ENCODE results near the gene RNF13.

The RNF13 gene

DNA sequence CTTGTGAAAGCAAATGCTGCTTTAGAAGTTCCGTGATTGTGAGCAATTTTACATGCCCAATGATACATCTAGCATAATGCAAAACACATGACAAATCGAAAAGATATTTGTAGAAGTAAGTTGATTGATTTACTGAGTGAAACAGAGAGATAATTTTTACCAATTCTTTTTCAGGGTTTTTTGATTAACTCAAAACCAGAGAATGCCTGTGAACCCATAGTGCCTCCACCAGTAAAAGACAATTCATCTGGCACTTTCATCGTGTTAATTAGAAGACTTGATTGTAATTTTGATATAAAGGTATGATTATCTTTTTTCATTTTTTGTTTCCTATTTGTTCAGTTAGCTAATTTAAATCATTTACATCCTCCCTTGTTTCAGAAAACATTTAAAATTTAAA lies 58.8 kb downstream of the RNF13 start:
- ATAC-seq = no peak
- TF ChIP-seq, protein P1, sequence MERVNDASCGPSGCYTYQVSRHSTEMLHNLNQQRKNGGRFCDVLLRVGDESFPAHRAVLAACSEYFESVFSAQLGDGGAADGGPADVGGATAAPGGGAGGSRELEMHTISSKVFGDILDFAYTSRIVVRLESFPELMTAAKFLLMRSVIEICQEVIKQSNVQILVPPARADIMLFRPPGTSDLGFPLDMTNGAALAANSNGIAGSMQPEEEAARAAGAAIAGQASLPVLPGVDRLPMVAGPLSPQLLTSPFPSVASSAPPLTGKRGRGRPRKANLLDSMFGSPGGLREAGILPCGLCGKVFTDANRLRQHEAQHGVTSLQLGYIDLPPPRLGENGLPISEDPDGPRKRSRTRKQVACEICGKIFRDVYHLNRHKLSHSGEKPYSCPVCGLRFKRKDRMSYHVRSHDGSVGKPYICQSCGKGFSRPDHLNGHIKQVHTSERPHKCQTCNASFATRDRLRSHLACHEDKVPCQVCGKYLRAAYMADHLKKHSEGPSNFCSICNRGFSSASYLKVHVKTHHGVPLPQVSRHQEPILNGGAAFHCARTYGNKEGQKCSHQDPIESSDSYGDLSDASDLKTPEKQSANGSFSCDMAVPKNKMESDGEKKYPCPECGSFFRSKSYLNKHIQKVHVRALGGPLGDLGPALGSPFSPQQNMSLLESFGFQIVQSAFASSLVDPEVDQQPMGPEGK (CRISPR knock-in tag; IDR thresholded peaks at IDR 0.05; ENCODE audit: borderline replicate concordance) = no peak
- no peak for TF ChIP-seq ZNF565 (CRISPR knock-in tag; conservative IDR thresholded peaks at IDR 0.05; ENCODE audit: low read depth)
- TF ChIP-seq ARNTL (CRISPR knock-in tag; IDR thresholded peaks at IDR 0.05; ENCODE audit: borderline replicate concordance, low read depth) = no peak

DNA sequence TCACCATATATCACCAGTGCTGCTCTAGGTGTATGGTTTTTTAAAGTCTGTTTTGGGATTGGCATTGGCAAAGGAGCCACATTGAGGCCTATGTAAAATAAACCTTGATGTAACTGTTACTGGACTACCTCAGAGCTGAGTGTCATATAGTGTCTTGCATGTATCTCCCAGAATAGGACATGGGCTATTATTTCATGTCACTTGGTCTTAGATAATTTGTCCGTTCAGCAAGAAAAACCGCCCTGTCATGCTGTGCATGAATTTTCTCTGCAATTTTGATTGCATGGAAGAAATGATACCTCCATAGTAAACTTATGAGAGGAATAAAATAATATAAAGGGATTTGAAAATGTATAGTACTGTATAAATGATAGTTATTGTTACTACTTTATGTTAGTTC lies 59.6 kb downstream of the RNF13 start:
- TF ChIP-seq OSR1 (CRISPR knock-in tag; IDR thresholded peaks at IDR 0.05) (no peak), SNAI2 (CRISPR knock-in tag; IDR thresholded peaks at IDR 0.05) (no peak), ESRRG (CRISPR knock-in tag; IDR thresholded peaks at IDR 0.05) (no peak), ARNTL (CRISPR knock-in tag; IDR thresholded peaks at IDR 0.05; ENCODE audit: borderline replicate concordance, low read depth) (no peak), PPARA (CRISPR knock-in tag; IDR thresholded peaks at IDR 0.05; ENCODE audit: borderline replicate concordance) (no peak), TCF4 (CRISPR knock-in tag; IDR thresholded peaks at IDR 0.05; ENCODE audit: borderline replicate concordance) (no peak), ZFP3 (CRISPR knock-in tag; IDR thresholded peaks at IDR 0.05) (no peak), ZFP30 (CRISPR knock-in tag; IDR thresholded peaks at IDR 0.05) (no peak), BACH2 (CRISPR knock-in tag; IDR thresholded peaks at IDR 0.05; ENCODE audit: borderline replicate concordance) (no peak), CSDC2 (CRISPR knock-in tag; IDR thresholded peaks at IDR 0.05) (no peak), ZNF8 (CRISPR knock-in tag; IDR thresholded peaks at IDR 0.05) (no peak)
- TF ChIP-seq, protein P2, sequence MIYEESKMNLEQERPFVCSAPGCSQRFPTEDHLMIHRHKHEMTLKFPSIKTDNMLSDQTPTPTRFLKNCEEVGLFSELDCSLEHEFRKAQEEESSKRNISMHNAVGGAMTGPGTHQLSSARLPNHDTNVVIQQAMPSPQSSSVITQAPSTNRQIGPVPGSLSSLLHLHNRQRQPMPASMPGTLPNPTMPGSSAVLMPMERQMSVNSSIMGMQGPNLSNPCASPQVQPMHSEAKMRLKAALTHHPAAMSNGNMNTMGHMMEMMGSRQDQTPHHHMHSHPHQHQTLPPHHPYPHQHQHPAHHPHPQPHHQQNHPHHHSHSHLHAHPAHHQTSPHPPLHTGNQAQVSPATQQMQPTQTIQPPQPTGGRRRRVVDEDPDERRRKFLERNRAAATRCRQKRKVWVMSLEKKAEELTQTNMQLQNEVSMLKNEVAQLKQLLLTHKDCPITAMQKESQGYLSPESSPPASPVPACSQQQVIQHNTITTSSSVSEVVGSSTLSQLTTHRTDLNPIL (CRISPR knock-in tag; IDR thresholded peaks at IDR 0.05; ENCODE audit: low read depth) = no peak
- TF ChIP-seq, protein P1 (CRISPR knock-in tag; IDR thresholded peaks at IDR 0.05; ENCODE audit: borderline replicate concordance) = no peak

DNA sequence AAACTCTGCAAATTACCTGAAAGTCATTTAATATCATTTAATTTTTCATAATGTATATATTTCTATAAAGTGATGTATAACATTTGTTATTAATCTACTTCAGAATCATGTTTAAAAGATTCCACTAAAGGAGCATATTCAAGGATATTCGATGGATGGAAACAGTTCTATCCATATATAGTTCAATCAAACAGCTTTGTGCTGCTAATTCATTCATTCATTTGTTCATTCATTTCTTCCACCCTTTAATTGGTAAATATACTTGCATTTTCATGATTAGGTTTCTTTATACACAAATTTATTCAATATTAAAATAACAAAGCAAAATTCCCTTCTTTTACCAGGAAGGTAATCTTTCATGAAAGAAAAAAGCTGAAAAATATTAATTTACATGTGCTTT lies 64.7 kb downstream of the RNF13 start:
- TF ChIP-seq, protein P3, sequence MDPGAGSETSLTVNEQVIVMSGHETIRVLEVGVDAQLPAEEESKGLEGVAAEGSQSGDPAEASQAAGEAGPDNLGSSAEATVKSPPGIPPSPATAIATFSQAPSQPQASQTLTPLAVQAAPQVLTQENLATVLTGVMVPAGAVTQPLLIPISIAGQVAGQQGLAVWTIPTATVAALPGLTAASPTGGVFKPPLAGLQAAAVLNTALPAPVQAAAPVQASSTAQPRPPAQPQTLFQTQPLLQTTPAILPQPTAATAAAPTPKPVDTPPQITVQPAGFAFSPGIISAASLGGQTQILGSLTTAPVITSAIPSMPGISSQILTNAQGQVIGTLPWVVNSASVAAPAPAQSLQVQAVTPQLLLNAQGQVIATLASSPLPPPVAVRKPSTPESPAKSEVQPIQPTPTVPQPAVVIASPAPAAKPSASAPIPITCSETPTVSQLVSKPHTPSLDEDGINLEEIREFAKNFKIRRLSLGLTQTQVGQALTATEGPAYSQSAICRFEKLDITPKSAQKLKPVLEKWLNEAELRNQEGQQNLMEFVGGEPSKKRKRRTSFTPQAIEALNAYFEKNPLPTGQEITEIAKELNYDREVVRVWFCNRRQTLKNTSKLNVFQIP (CRISPR knock-in tag; IDR thresholded peaks at IDR 0.05; ENCODE audit: borderline replicate concordance, low read depth) = no peak
- TF ChIP-seq OSR1 (CRISPR knock-in tag; IDR thresholded peaks at IDR 0.05) = no peak
- TF ChIP-seq ZNF565 (CRISPR knock-in tag; conservative IDR thresholded peaks at IDR 0.05; ENCODE audit: low read depth) = no peak
- TF ChIP-seq, protein P4, sequence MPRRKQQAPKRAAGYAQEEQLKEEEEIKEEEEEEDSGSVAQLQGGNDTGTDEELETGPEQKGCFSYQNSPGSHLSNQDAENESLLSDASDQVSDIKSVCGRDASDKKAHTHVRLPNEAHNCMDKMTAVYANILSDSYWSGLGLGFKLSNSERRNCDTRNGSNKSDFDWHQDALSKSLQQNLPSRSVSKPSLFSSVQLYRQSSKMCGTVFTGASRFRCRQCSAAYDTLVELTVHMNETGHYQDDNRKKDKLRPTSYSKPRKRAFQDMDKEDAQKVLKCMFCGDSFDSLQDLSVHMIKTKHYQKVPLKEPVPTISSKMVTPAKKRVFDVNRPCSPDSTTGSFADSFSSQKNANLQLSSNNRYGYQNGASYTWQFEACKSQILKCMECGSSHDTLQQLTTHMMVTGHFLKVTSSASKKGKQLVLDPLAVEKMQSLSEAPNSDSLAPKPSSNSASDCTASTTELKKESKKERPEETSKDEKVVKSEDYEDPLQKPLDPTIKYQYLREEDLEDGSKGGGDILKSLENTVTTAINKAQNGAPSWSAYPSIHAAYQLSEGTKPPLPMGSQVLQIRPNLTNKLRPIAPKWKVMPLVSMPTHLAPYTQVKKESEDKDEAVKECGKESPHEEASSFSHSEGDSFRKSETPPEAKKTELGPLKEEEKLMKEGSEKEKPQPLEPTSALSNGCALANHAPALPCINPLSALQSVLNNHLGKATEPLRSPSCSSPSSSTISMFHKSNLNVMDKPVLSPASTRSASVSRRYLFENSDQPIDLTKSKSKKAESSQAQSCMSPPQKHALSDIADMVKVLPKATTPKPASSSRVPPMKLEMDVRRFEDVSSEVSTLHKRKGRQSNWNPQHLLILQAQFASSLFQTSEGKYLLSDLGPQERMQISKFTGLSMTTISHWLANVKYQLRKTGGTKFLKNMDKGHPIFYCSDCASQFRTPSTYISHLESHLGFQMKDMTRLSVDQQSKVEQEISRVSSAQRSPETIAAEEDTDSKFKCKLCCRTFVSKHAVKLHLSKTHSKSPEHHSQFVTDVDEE (CRISPR knock-in tag; IDR thresholded peaks at IDR 0.05) = no peak
- ATAC-seq = no peak

More for the DNA sequence above, 59.6 kb downstream of the RNF13 start:
- no peak for ATAC-seq

DNA sequence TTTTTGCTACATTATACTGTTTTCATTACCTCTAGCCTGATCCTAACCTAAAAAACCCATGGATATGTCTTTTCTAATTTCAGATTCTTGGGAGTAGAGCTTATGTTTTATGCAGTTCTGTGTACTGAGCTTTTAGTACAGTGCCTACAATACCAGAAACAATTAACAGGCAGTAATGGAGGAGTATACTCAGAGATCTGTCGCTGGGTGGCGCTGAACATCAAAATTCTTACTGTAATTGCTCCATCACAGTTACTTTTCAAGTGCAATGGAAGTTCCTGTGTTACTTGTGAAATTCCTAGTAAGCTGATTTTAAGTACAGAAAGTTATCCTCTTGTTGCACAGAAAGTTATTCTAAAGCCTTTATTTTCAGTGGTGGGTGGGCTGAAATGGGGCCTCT lies 66.9 kb downstream of the RNF13 start:
- ATAC-seq = peak; percentile 99
- no peak for TF ChIP-seq ZC3H10 (CRISPR knock-in tag; IDR thresholded peaks at IDR 0.05)
- TF ChIP-seq, protein P1 (CRISPR knock-in tag; IDR thresholded peaks at IDR 0.05; ENCODE audit: borderline replicate concordance) = no peak
- TF ChIP-seq PPARA (CRISPR knock-in tag; IDR thresholded peaks at IDR 0.05; ENCODE audit: borderline replicate concordance) = no peak
- no peak for TF ChIP-seq ZNF70 (CRISPR knock-in tag; IDR thresholded peaks at IDR 0.05)
- TF ChIP-seq ZFP3 (CRISPR knock-in tag; IDR thresholded peaks at IDR 0.05) = no peak
- TF ChIP-seq TOX (CRISPR knock-in tag; IDR thresholded peaks at IDR 0.05; ENCODE audit: borderline replicate concordance) = no peak
- TF ChIP-seq ZNF8 (CRISPR knock-in tag; IDR thresholded peaks at IDR 0.05) = no peak
- no peak for TF ChIP-seq ARNTL (CRISPR knock-in tag; IDR thresholded peaks at IDR 0.05; ENCODE audit: borderline replicate concordance, low read depth)
- TF ChIP-seq, protein P5, sequence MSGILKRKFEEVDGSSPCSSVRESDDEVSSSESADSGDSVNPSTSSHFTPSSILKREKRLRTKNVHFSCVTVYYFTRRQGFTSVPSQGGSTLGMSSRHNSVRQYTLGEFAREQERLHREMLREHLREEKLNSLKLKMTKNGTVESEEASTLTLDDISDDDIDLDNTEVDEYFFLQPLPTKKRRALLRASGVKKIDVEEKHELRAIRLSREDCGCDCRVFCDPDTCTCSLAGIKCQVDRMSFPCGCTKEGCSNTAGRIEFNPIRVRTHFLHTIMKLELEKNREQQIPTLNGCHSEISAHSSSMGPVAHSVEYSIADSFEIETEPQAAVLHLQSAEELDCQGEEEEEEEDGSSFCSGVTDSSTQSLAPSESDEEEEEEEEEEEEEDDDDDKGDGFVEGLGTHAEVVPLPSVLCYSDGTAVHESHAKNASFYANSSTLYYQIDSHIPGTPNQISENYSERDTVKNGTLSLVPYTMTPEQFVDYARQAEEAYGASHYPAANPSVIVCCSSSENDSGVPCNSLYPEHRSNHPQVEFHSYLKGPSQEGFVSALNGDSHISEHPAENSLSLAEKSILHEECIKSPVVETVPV (CRISPR knock-in tag; IDR thresholded peaks at IDR 0.05) = no peak
- TF ChIP-seq, protein P2 (CRISPR knock-in tag; IDR thresholded peaks at IDR 0.05; ENCODE audit: low read depth) = no peak
- TF ChIP-seq TCF4 (CRISPR knock-in tag; IDR thresholded peaks at IDR 0.05; ENCODE audit: borderline replicate concordance) = no peak
- no peak for TF ChIP-seq SNAI2 (CRISPR knock-in tag; IDR thresholded peaks at IDR 0.05)
- no peak for TF ChIP-seq RARB (CRISPR knock-in tag; IDR thresholded peaks at IDR 0.05)
- no peak for TF ChIP-seq ZFP30 (CRISPR knock-in tag; IDR thresholded peaks at IDR 0.05)

Data from SK-N-SH treated with all-trans-retinoic acid at 6 μM for 48 hours (cell line).